ENCODE data around the gene SRRM3.

The SRRM3 gene

DNA sequence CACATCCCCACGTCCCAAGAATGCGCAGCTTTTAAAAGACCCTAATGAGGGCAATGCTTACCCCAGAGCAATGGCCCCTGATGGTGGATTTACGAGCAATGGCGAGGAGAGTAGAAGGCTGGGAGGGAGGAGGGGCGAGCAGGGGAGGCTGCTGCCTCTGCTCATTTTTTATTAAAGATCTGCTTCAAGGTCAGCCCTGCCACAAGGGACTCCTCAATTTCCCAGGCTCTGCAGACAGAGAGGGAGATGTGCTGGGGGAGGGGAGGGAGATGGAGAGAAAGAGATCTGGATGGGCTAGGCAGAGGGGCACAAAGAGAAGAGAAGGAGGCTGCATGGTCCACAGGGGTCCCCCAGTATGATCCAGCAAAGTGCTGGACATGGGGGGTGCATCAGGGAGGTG lies 7.8 kb upstream of the SRRM3 start:
- H3K4me3 ChIP-seq (ENCODE audit: low read length): no peak overlapping the region
- TF ChIP-seq, protein P1, sequence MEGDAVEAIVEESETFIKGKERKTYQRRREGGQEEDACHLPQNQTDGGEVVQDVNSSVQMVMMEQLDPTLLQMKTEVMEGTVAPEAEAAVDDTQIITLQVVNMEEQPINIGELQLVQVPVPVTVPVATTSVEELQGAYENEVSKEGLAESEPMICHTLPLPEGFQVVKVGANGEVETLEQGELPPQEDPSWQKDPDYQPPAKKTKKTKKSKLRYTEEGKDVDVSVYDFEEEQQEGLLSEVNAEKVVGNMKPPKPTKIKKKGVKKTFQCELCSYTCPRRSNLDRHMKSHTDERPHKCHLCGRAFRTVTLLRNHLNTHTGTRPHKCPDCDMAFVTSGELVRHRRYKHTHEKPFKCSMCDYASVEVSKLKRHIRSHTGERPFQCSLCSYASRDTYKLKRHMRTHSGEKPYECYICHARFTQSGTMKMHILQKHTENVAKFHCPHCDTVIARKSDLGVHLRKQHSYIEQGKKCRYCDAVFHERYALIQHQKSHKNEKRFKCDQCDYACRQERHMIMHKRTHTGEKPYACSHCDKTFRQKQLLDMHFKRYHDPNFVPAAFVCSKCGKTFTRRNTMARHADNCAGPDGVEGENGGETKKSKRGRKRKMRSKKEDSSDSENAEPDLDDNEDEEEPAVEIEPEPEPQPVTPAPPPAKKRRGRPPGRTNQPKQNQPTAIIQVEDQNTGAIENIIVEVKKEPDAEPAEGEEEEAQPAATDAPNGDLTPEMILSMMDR (IDR thresholded peaks at IDR 0.05; ENCODE audit: insufficient read depth, low read depth, low read length, missing control alignments): no peak
- no peak for DNase-seq (ENCODE audit: low read depth)

DNA sequence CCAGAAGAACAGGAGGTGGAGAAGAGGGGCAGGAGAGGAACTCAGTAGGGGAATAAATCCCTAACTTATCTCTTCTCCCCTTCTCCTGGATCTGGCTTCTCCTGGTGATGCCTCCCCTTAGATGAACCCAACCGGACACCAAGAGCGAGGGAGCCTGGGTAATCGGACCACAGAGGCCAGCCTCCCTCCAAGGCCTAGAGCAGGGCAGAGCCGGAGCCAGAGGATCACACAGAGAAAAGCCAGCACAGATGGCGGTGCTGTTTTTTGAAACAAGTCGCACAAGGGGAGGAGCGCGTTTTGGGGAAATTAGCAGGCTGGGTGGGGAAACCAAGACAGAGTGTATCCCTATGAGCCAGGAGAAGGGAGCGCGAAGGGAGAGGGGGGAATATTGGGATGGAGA lies 4.9 kb upstream of the SRRM3 start:
- no peak overlapping the region for H3K4me3 ChIP-seq (ENCODE audit: low read length)
- TF ChIP-seq, protein P1 (IDR thresholded peaks at IDR 0.05; ENCODE audit: insufficient read depth, low read depth, low read length, missing control alignments): no peak
- no peak for DNase-seq (ENCODE audit: low read depth)

DNA sequence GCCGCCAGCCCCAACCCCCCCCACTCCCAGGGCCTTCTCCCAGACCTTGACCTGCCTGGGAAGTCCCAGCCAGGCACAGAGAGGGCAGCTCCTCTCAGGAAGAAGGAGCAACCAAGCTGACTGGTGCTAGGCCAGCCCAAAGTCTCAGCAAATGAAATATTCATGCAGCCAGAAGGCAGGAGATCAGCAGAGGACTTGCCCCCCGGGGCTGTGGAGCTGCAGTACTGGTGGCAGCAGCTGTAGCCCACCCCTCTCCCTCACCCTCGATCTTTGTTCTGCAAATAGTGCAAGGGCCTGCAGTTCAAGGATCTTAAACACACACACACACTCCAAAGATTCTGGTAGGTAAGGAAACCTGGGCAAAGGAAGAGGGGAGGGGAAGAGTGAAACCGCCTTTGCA lies 3.5 kb upstream of the SRRM3 start:
- H3K4me3 ChIP-seq (ENCODE audit: low read length): no peak overlapping the region
- no peak for DNase-seq (ENCODE audit: low read depth)
- TF ChIP-seq, protein P1 (IDR thresholded peaks at IDR 0.05; ENCODE audit: insufficient read depth, low read depth, low read length, missing control alignments): no peak

DNA sequence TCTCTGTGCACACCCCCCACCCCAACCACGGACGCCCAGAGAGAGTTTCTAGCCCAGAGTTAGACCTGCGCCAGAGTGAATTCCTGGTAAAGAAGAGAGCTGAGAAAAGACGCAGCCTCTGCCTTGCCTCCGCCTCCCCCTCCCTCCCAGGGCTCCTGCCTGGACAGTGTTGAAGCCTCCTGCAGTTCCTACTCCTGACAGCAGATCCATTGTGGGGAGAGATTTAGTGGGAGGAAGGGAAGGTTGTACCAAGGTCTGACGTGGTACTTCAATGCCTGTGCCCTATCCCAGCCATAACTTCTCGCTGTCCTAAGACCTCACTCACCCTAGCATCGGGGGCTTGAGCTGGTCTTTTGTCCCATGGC lies 952 bp downstream of the SRRM3 start:
- TF ChIP-seq, protein P1 (IDR thresholded peaks at IDR 0.05; ENCODE audit: insufficient read depth, low read depth, low read length, missing control alignments): no peak
- no peak for DNase-seq (ENCODE audit: low read depth)

DNA sequence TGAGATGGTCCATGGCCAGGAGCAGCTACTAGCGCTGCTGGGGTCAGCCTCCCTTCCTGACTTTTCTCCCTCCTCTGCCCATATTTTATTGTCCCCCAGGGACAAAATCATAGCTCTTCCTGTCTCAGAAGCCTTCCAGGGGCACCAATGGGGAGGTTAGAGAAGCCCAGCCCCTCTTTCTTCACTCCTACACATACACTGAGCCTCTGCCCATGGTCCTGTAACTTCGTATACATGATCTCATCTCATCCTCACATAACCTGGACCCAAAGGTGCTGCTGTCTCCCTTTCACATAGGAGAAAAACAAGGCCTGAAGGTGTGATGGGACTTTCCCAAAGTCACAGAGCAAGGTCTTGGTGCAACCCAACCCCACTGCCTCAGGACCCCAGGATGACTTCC lies 2.5 kb downstream of the SRRM3 start:
- H3K4me3 ChIP-seq (ENCODE audit: low read length): no peak overlapping the region
- DNase-seq (ENCODE audit: low read depth): no peak
- TF ChIP-seq, protein P1 (IDR thresholded peaks at IDR 0.05; ENCODE audit: insufficient read depth, low read depth, low read length, missing control alignments): no peak

More for the DNA sequence above, 952 bp downstream of the SRRM3 start:
- no peak overlapping the region for H3K4me3 ChIP-seq (ENCODE audit: low read length)

DNA sequence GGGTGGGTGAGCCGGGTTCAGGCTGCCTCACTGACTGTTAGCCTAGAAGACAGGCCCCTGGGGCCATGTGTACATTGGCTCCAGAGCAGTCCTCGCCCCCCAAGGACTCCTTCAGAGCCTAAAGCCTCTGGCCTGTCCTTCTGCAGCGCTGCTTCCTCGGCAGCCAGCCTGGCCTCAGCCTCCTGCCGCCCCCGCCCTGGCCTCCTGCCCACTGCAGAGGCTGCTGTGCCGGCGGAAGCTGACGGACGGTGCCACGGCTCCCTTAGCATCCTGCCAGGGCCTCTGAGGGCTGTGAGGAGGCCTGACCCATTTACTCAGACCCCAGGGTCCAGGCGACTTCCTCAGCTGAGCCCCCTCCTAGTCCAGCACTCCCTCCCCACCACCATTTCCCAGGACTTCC lies 4.9 kb downstream of the SRRM3 start:
- DNase-seq (ENCODE audit: low read depth): no peak
- no peak overlapping the region for H3K4me3 ChIP-seq (ENCODE audit: low read length)
- TF ChIP-seq, protein P1 (IDR thresholded peaks at IDR 0.05; ENCODE audit: insufficient read depth, low read depth, low read length, missing control alignments): no peak

DNA sequence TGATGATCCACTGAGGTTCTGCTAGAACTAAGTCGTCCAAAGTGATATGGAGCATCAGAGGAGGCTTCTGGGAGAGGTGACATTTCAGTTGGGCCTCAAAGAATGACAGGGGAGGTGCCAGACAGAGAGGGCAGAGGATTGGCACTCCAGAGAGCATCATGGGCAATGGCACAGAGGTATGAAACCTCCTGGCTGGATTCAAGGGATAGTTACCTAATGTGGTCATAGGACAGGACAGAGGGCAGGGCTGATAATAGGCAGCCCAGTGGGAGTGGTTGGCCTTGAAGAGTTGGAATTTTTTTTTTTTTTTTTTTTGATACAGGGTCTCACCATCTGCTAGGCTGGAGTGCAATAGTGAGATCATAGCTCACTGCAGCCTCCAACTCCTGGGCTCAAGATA lies 7.6 kb downstream of the SRRM3 start:
- TF ChIP-seq, protein P1 (IDR thresholded peaks at IDR 0.05; ENCODE audit: insufficient read depth, low read depth, low read length, missing control alignments): no peak
- DNase-seq (ENCODE audit: low read depth): no peak
- no peak overlapping the region for H3K4me3 ChIP-seq (ENCODE audit: low read length)
